CD4-positive, alpha-beta T cell treated with Interleukin-21 for 1 hour (primary cell): ENCODE data around the gene KRTAP12-1.

Experiments used
- DNase-seq: peaks from one replicate; pipeline ENCODE4 v3.0.0-alpha.2; 2020

KRTAP12-1 gene

GRCh38 chr21:44710756-44711326 is 28.9 kb upstream of the KRTAP12-1 start:
- peak; percentile 11 for DNase-seq

- no peak for DNase-seq
These were observed 28.3 kb upstream of the KRTAP12-1 start for GRCh38 chr21:44710294-44710665.

- peak; percentile 17 for DNase-seq
These were observed 27.7 kb upstream of the KRTAP12-1 start for GRCh38 chr21:44709426-44710293.

- DNase-seq: no peak
These were observed 27.0 kb upstream of the KRTAP12-1 start for GRCh38 chr21:44708866-44709425.

- no peak for DNase-seq
These were observed 26.4 kb upstream of the KRTAP12-1 start for GRCh38 chr21:44708213-44708865.

GRCh38 chr21:44706706-44707581 is 25.0 kb upstream of the KRTAP12-1 start:
- no peak for DNase-seq

GRCh38 chr21:44706026-44706705 is 24.2 kb upstream of the KRTAP12-1 start:
- DNase-seq: no peak

GRCh38 chr21:44704636-44705001 is 22.7 kb upstream of the KRTAP12-1 start:
- no peak for DNase-seq

GRCh38 chr21:44703731-44704635 is 22.0 kb upstream of the KRTAP12-1 start:
- no peak for DNase-seq

- no peak for DNase-seq
These were observed 21.2 kb upstream of the KRTAP12-1 start for GRCh38 chr21:44702973-44703730.

GRCh38 chr21:44702111-44702972 is 20.4 kb upstream of the KRTAP12-1 start:
- no peak for DNase-seq

- no peak for DNase-seq
These were observed 19.6 kb upstream of the KRTAP12-1 start for GRCh38 chr21:44701541-44701940.

GRCh38 chr21:44701023-44701400 is 19.0 kb upstream of the KRTAP12-1 start:
- no peak for DNase-seq

GRCh38 chr21:44700101-44701022 is 18.4 kb upstream of the KRTAP12-1 start:
- no peak for DNase-seq

- DNase-seq: no peak
These were observed 17.6 kb upstream of the KRTAP12-1 start for GRCh38 chr21:44699502-44700001.

- no peak for DNase-seq
These were observed 16.1 kb upstream of the KRTAP12-1 start for GRCh38 chr21:44697811-44698734.
